ENCODE results near the gene IL10RB. TPM values are rescaled to one million over a fixed set of nuclear protein-coding genes. Genes with fewer than 3 reads are reported as not detected.
"Not testable (repeated sequence)": the region's sequence is repeated elsewhere in the genome, so short reads cannot be mapped to it uniquely, and the experiment has no call there.

Gene IL10RB
- total RNA-seq (ENCODE audit: insufficient read depth, low replicate concordance) = 45.7 TPM

- DNase-seq (ENCODE audit: low spot score) = peak; percentile 81
These were observed at the start of gene IL10RB for GRCh38 chr21:33266050-33266788. Gene IL10RB (plus strand): TSS chr21:33266367. CDS start chr21:33266466, 99 bp downstream.

GRCh38 chr21:33217138-33217520, 49.0 kb upstream of the IL10RB start:
- DNase-seq (ENCODE audit: low spot score) = no peak

DNA sequence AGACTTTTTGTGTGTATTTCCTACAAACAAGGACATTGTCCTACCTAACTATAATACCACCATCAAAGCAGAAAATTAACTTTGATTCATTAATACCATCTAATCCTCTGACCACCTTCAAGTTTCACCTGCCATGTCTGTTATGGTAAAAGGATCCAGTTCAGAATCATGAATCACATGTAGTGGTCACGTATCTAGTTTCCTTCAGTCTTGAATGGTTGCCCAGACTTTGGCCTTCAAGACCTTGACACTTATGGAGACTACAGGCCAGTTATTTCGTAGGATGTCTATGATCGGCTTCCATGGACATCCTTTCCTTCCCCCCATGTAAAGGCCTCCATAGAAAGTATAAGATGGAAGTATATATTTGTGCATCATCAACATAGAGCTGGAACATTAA, 46.9 kb upstream of the IL10RB start:
- no peak for DNase-seq (ENCODE audit: low spot score)

GRCh38 chr21:33219954-33220353, 46.2 kb upstream of the IL10RB start:
- no peak for DNase-seq (ENCODE audit: low spot score)

- DNase-seq (ENCODE audit: low spot score) = not testable (repeated sequence)
These were observed 40.8 kb upstream of the IL10RB start for GRCh38 chr21:33225376-33225775.

DNA sequence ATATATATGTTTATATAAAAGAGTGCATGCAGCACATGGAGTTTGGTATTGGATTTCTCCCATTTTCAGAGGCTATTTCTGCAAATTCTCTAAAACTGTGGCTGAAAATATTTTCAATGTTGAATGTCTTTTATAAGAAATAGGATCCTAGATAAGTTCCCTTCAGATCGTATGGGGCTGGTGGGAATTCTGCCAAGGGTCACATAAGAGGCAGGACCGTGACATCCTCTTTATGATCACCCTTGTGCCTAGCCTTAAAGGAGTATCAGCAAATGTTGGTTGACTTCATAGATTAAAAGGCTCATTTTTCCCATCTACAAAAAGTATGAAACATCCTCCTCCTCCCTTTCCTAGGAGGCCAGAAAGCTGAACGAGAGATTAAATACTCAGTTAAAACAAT, 37.7 kb upstream of the IL10RB start:
- no peak for DNase-seq (ENCODE audit: low spot score)

- no peak for DNase-seq (ENCODE audit: low spot score)
These were observed 36.9 kb upstream of the IL10RB start for GRCh38 chr21:33229099-33229783.

DNA sequence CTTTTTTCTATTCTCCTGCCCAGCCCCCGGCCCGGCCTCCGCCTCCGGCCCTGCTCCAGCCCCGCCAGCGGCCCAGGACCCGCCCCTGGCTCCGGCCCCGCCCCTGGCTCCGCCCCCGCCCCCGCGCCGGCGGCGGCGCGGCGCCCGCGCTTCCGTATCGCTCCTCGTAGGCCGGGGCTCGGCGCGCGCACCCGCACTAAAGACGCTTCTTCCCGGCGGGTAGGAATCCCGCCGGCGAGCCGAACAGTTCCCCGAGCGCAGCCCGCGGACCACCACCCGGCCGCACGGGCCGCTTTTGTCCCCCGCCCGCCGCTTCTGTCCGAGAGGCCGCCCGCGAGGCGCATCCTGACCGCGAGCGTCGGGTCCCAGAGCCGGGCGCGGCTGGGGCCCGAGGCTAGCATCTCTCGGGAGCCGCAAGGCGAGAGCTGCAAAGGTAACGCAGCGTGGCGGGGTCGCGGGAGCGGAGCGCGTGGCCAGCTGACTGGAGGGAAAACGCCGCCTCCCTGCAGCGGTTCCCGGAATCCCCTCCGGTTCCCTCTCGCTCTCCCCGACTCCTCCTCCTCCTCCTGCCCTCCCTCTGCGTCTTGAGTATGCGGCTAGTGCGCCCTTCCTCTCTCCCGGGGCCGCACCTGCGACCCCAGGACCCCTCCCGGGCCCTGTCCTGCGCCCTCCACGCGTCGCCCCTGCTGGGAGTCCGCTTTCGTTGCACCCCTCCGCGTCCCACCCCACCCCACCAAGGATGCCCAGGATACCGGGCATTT, 36.2 kb upstream of the IL10RB start, which contains the start of gene IFNAR2:
IFNAR2 (plus strand) TSS at position 155 of the 761 bp plus-strand sequence. CDS start 11,985 bp downstream, outside the sequence.
- peak; percentile 75 for DNase-seq (ENCODE audit: low spot score)

DNA sequence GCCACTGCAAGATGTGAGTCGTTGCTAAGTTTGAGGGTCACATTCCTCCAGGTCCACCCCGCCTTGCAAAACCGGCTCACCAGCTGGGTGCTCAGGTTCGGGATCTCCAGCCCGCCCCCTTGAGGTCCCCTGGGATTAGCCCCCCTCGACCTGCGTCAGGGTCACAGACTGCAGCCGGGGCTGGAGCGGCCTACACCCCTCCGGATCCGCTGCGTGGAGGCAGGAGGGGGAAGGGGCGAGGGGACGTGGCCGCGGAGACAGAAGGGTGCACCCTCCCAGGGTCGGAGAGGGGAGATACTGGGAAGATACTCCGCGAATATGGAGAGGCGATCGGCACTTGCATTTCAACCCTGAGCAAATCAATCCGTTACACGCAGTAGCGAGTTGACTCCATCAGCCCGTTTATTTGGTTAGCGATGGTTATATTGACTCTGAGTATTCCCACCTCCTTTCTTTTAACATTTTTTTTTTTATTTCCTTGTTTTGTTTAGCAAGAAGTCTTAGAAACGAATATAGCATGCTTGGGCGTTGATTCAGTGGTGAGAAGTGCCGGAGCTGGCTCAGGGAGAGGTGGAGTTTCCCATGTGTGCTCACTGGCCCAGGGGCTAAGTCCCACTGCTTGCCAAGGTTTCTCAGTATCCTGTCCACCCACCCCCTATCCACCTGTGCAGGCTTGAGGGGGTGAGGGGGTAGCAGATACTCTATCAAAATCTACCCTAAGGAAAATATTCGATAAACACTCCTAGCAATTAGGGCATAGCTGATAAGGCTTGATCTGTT, 35.4 kb upstream of the IL10RB start:
- peak; percentile 42 for DNase-seq (ENCODE audit: low spot score)

- DNase-seq (ENCODE audit: low spot score) = no peak
These were observed 34.6 kb upstream of the IL10RB start for GRCh38 chr21:33231526-33231925.

GRCh38 chr21:33232291-33233034, 33.7 kb upstream of the IL10RB start:
- DNase-seq (ENCODE audit: low spot score) = no peak

- DNase-seq (ENCODE audit: low spot score) = no peak
These were observed 31.3 kb upstream of the IL10RB start for GRCh38 chr21:33234635-33235520.

DNA sequence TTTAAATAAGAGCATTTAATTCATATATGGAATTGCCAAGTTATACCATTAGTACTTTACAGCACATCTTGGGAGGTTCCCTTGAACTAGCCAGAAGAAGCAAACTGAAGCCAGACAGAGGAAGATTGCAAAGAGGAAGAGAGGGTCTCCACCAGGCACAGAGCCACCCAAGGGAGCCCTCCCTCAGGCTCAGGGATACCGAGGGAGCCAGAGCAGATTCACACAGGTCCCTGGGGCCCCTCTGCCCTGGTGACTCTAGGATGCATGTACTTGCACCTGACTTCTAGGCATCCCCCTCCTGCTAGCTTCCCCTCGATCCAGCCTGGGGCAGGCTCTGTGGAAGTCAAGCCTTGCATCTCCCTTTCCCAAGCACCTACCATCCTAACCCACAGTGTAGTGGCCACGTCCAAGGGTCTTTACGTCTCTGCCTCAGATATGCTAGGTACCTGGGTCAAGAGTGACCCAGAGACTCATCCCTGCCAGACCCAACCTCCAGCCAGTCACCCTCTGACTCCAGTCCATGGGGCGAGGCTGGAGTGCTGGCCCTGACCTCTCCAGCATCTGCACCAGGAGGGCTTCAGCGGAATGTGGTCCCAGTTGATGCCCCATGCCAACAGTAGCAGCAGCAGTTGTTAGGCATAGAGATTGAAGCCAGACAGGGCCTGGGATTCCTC, 30.0 kb upstream of the IL10RB start:
- no peak for DNase-seq (ENCODE audit: low spot score)

- peak; percentile 19 for DNase-seq (ENCODE audit: low spot score)
These were observed 29.4 kb upstream of the IL10RB start for GRCh38 chr21:33236766-33237165.

DNA sequence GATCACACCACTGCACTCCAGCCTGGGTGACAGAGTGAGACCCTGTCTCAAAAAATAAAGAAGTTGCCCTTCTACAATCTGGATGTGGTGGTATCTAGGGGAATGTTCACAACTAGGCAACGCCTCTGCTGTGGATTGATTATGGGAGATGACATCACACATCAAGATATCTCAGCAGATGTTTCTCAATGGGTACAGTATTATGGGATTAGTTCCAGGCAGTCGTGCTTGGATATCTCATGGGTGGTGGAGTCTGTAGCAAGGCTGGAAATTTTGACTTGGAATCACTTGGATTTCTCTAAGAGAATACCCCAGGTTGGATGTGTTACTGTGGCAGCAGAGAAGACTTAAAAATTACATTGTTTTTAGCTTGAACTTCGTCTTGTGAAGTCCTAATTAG, 28.7 kb upstream of the IL10RB start:
- no peak for DNase-seq (ENCODE audit: low spot score)

DNA sequence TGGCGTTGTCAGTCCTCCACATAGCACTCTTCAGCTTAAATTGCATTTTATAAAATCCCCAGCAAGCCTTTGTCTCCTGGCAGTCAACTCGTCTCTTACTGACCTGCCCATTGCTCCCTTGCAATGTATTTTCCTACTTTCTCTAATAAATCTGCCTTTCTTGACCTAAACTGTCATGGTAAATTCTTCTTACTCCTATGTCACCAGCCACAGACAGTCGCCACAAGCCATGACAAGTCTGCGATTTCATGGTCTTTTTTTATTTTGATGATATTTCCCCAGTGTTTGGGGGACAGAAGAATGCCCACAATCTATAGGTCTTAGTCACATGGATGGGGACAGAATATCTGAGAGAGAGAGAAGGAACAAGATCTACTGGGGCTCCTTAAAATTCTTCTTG, 28.0 kb upstream of the IL10RB start:
- DNase-seq (ENCODE audit: low spot score) = no peak

DNA sequence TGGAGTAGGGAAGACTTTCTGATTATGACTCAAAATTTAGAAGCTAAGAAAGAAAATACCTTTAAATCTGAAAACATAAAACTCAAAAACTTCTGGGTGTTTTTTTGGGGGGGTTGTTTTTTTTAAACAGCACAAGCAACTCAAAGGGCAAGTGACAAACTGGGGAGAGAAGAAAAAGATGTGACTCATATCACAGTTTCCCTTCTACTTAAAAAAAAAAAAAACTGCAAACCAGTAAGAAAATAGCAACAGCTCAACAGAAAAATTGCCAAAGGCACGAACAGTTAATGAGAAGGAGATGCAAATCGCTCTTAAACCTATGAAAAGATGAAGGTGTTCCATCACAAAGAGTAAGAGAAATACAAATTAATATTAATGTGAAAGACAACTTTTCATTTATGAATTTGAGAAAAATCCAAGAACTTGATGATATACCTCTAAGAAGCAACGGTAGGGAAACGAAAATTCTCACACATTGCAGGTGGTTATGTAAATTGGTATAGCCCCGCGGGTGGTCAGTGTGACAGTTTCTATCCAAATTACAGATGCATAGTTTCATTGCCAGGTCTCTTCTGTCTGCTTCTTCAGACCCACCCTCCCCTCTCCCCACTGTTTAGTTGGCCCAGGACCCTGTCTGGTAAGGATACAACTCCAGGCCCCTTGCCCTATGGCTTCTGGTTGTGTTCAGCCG, 27.5 kb upstream of the IL10RB start:
- DNase-seq (ENCODE audit: low spot score) = no peak

- DNase-seq (ENCODE audit: low spot score) = not testable (repeated sequence)
These were observed 26.5 kb upstream of the IL10RB start for GRCh38 chr21:33239559-33240127.

Measured in umbilical cord (tissue), 2 donors.